ENCODE data around the gene PLAC1.
A peak's percentile ranks its signal among the peaks of the same experiment; 100 is the strongest.

PLAC1 gene

DNA sequence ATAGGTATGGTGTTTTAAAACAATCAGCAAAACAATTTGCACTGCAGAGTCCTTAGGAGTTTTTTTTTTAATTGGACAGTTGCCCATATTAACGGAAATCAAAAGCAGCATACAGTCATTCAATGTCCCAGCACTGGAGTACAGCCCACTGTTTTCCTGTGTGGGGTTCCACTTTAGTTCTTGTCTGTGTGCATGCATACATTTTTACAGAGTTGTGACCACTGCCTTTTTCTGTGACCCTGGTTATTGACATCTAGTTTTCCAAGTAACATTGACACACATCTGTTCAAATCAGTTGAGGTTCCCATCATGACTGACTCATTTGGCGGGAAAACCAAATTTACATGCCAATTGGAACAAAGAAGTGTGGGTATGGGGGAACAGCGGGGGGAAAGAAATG lies 115.0 kb downstream of the PLAC1 start:
- no peak for DNase-seq (ENCODE audit: low spot score)

DNA sequence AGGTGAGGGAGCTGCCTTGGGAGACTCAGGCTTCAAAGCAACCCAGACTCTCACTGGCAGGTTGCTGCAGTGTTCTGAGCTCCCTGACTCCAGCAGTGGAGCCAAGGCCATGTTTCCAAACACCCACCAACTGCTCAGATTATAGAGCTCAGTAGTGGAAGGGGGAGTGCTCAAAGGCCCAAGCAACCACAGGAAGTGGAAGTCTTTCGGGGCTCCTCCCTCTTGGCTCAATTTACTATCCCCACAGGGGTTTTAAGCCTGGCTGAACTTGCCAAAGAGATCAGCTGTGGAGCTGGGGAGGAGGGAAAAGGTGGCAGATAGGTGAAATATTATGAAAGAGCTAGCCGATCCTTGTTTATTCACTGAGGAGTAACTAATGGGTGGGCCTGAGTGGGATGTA lies 115.8 kb downstream of the PLAC1 start:
- DNase-seq (ENCODE audit: low spot score): no peak

- DNase-seq (ENCODE audit: low spot score): no peak
Measured at GRCh38 chrX:134541906-134542305, 116.4 kb downstream of the PLAC1 start.

DNA sequence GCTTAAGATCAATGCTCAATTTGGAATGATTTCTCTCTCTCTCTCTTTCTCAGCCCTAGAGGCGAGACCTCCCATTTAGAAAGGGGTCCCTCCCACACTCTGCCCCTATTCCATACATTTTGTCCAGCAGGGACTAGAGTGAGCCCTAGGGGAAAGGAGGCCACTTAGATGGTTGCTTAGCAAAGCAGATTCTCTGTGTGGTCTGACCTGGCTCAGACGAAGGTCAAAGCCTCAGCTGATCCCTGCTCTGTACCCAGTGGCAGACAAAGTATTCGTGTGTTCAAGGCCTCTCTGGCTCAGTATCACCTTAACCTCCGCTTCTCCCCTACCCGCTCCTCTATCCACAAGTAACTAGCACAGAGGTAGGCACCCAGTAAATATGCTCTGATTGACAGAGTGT lies 120.0 kb downstream of the PLAC1 start:
- DNase-seq (ENCODE audit: low spot score): no peak

DNA sequence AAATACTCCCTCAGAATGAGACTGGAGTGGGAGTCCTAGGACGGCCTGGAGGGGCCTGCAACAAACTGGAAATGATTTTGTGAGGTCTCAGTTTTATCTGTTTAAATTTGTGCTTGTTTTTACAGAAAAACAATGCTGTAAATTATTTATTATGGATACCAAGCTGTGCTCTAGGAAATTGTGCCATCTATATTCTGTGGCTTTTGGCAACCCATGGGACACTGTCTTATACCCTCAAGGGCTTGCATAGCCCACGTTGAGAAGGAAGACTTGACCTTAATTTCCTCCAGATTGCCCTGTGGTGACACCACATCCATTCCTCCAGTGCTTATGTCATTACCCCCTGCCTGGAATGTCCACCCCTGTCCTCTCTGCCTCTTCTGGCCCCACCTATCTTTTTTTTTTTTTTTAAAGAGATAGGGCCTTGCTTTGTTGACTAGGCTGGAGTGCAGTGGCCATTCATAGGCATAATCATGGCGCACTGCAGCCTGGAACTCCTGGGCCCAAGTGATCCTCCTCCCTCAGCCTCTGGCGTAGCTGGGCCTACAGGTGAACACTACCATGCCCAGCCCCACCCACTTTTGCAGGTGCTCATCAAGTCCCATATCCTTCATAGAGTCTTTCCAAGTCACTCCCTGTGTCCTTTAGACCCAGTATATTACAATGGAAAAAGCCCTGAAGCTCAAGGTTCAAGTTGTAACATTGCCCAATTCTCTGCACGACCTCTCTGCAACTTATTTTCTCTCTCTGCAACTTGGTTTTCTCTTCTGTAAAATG lies 120.9 kb downstream of the PLAC1 start:
- DNase-seq (ENCODE audit: low spot score): no peak

DNA sequence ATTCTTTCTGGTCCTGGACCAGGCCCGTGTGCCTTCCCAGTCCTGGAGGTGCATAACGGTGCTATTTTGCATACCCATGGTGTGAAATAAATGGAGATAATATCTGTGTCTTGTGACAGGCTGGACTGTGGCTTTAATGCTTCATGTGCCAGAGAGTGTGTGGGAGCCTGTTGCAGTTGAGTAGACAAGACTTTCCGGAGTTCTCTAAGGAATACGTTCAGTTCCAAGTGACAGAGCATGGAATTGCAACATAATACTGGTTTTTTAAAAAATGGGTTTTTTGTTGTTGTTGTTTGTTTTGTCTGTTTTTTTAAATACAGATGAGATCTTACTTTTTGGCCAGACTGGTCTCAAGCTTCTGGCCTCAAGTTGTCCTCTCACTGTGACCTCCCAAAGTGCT lies 124.3 kb downstream of the PLAC1 start:
- DNase-seq (ENCODE audit: low spot score): no peak

DNA sequence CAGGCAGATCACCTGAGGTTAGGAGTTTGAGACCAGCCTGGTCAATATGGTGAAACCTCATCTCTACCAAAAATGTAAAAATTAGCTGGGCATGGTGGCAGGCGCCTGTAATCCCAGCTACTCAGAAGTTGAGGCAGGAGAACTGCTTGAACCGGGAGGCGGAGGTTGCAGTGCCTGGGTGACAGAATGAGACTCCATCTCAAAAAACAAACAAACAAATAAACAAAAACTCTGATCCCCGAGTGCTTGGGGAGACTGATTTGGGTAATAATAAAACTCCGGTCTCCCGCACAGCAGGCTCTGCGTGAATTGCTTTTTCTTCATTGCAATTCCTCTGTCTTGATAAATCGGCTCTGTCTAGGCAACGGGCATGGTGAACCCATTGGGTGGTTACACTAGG lies 124.9 kb downstream of the PLAC1 start:
- no peak for DNase-seq (ENCODE audit: low spot score)

DNA sequence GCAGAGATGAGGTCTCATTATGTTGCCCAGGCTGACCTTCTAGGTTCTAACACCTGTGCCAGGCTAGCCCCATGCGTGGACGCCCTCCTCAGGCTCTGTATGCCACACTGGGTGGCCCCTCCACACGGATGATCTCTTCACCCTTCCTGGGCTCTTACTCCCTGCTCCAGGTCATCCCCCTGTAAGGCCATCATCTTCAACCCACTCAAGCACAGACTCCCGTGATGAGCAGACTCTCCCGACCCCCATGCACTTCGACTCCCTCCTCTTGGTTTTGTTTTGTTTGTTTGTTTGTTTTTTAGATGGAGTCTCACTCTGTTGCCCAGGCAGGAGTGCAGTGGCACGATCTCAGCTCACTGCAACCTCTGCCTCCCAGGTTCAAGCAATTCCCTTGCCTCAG lies 127.4 kb downstream of the PLAC1 start:
- DNase-seq (ENCODE audit: low spot score): no peak

DNA sequence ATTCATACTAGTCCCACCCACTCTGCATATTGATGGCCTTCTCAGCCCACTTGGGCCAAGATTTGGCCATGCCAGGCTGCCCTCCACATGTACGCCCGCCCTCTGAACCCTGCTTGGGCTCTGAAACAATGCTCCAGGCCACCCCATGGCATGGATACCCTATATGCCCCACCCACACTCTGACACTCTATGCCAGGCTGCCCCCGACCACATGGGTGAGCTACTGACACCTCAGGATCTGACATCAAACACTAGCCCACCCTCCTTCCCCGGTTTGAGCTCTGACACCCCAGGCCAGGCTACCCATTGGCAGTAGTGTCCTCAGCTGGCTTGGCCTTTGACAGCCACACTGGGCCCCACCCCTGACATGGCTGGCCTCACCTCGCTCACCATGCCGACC lies 128.8 kb downstream of the PLAC1 start:
- no peak for DNase-seq (ENCODE audit: low spot score)

- no peak for DNase-seq (ENCODE audit: low spot score)
Measured at GRCh38 chrX:134528960-134529359, 129.3 kb downstream of the PLAC1 start.

- DNase-seq (ENCODE audit: low spot score): no peak
Measured at GRCh38 chrX:134526399-134526798, 131.9 kb downstream of the PLAC1 start.

GRCh38 chrX:134525086-134525792 lies 133.0 kb downstream of the PLAC1 start:
- no peak for DNase-seq (ENCODE audit: low spot score)

GRCh38 chrX:134524181-134524580 lies 134.1 kb downstream of the PLAC1 start:
- no peak for DNase-seq (ENCODE audit: low spot score)

GRCh38 chrX:134520860-134521390 lies 137.3 kb downstream of the PLAC1 start:
- peak; percentile 5 for DNase-seq (ENCODE audit: low spot score)
